ENCODE measurements around the gene ABCC2.

Gene ABCC2

DNA sequence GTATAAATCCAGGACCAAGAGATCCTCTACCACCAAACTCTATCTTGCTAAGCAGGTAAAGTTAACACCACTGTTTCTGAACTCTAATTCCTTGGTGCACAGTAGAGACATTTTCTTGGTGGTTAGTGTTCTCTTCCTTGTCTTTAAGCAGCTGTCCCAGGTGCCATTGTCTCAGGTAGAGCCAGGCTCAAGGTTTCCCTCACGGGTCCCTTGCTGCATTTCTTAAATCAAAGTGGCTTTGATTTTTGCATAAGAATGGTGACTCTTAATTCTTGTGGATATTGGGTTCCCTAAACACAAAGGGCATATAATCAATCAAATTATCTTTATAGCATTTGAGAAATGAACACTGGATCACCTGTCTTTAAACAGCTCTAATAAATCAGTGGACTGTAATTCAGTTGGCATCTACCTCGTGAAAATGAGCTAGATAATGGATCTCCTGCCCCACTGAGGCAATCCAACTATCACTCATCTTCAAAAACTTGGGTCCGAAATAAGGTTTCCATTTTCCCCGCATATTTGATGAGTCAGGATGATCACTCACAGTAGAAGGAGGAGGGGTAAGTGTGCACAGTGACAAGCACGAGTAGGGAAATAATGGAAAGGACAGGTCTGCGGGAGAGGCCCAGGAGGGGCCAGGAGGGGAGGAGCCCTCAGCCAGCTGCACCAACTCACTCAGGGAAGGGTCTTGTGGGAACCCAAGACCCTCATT is 2.4 kb downstream of the ABCC2 start:
- H3K9me3 ChIP-seq, result no peaks in the 10 kb centered on the region

DNA sequence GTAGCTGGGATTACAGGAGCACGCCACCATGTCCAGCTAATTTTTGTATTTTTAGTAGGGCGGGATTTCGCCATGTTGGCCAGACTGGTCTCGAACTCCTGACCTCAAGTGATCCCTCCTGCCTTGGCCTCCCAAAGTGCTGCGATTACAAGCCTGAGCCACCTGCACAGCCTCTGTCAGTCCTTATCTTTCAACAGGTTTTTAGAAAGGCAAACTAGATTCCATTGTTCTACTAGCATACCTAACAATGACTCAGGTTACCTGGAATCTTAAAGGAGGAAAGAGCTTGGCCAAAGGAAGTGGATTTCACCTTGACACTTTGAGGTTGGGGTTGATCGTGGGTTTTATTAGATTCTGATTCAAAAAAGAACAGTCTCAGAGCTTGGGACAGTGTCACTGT is 3.2 kb downstream of the ABCC2 start:
- Histone ChIP-seq H3K27me3 (no peaks in the 10 kb centered on the region), H3K27ac (no peak overlapping the region), H3K9me3 (no peaks in the 10 kb centered on the region), H3K4me1 (ENCODE audit: control insufficient read depth in 1 of 2, insufficient read depth in 1 of 2, low read depth in 1 of 2, low read length in 1 of 2) (peaks cover 0 to 11% of the 10 kb centered on the region in 2 experiments), H3K36me3 (no peaks in the 10 kb centered on the region), H3K4me3 (ENCODE audit: low read depth in 1 of 2, low read length in 1 of 2) (no peak overlapping the region)
- TF ChIP-seq, protein P1, sequence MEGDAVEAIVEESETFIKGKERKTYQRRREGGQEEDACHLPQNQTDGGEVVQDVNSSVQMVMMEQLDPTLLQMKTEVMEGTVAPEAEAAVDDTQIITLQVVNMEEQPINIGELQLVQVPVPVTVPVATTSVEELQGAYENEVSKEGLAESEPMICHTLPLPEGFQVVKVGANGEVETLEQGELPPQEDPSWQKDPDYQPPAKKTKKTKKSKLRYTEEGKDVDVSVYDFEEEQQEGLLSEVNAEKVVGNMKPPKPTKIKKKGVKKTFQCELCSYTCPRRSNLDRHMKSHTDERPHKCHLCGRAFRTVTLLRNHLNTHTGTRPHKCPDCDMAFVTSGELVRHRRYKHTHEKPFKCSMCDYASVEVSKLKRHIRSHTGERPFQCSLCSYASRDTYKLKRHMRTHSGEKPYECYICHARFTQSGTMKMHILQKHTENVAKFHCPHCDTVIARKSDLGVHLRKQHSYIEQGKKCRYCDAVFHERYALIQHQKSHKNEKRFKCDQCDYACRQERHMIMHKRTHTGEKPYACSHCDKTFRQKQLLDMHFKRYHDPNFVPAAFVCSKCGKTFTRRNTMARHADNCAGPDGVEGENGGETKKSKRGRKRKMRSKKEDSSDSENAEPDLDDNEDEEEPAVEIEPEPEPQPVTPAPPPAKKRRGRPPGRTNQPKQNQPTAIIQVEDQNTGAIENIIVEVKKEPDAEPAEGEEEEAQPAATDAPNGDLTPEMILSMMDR (IDR thresholded peaks at IDR 0.05), result no peak

More for the DNA sequence above, 2.4 kb downstream of the ABCC2 start:
- Histone ChIP-seq H3K4me1 (ENCODE audit: control insufficient read depth in 1 of 2, insufficient read depth in 1 of 2, low read depth in 1 of 2, low read length in 1 of 2) (peaks cover 3 to 19% of the 10 kb centered on the region in 2 experiments), H3K27me3 (no peaks in the 10 kb centered on the region), H3K36me3 (no peaks in the 10 kb centered on the region), H3K4me3 (ENCODE audit: low read depth in 1 of 2, low read length in 1 of 2) (no peak overlapping the region), H3K27ac (no peak overlapping the region)
- TF ChIP-seq, protein P1 (IDR thresholded peaks at IDR 0.05), result no peak

DNA sequence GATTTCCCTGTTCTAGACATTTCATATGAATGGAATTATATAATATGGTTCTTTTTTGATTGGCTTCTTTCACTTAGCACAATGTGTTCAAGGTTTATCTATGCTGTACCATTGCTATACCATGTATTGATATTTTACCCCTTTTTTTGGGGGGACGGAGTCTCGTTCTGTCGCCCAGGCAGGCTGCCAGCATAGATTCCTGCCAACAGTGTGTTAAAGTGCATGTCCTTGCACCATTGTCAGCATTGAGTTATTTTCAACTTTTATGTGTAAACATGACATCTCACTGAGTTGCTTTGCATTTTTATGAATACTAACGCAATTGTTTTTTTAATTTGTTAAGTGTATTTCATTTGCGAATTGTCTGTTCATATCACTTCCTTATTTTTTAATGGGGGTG is 4.9 kb downstream of the ABCC2 start:
- Histone ChIP-seq H3K27me3 (no peaks in the 10 kb centered on the region), H3K27ac (no peak overlapping the region), H3K36me3 (no peaks in the 10 kb centered on the region), H3K4me1 (ENCODE audit: control insufficient read depth in 1 of 2, insufficient read depth in 1 of 2, low read depth in 1 of 2, low read length in 1 of 2) (peaks cover 0 to 3% of the 10 kb centered on the region in 2 experiments), H3K9me3 (no peaks in the 10 kb centered on the region), H3K4me3 (ENCODE audit: low read depth in 1 of 2, low read length in 1 of 2) (no peak overlapping the region)
- TF ChIP-seq, protein P1 (IDR thresholded peaks at IDR 0.05), result no peak

DNA sequence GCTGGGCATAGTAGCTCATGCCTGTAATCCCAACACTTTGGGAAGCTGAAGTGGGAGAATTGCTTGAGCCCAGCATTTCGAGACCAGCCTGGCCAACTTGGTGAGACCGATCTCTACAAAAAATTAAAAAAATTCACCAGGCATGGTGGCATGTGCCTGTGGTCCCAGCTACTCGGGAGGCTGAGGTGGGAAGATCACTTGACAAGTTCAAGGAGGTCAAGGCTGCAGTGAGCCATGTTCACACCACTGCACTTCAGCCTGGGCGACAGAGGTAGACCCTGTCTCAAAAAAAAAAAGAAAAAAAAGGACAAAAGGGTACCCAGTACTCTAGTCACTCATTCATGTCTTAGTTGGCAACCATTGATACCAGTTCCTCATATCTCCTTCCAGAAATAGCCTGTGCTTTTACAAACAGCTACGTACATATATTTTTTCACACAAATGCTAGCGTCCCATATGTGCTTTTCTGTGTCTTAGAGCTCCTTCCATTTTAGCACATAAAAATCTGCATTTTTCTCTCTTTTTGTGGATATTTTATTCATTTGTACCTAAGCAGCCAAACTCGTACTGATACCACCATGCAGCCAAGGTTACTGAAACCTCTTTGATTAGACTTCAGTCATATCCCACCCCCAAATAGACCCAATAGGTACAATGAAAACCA is 5.5 kb downstream of the ABCC2 start:
- no peak overlapping the region for H3K27ac ChIP-seq
- TF ChIP-seq, protein P1 (IDR thresholded peaks at IDR 0.05), result no peak
- H3K36me3 ChIP-seq, result no peaks in the 10 kb centered on the region

DNA sequence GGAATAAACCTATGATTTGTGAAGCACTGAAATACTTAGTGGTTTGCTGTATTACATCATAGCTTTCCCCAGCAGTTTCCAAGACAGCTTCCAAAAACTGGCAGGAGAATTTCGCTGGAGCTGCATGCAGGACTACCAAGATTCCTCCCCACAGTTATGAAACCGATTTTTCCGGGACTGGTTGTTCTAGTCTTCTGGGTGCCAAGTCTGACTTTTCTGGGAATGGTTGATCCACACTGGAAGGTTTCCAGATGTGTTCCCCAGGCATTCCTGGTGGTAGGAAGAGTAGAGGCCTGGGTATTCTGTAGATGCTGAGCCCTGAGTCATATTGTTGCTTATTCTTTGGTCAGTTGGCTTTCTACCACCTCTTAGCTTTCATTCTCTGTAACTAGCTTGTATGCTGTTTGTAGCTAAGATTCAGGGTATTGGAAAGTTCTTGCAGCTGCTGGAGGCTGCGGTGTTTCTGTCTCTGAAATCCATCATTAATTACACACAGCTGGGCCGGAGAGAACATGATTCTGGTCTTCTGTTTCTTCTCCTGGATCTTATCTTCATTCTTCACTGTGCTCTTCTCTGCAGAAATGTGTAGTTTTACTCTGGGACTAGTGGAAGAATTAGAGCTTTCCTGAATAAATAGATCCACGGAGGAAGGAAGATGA is 6.3 kb downstream of the ABCC2 start:
- TF ChIP-seq, protein P1 (IDR thresholded peaks at IDR 0.05), result no peak
- Histone ChIP-seq H3K27me3 (no peaks in the 10 kb centered on the region), H3K4me3 (ENCODE audit: low read depth in 1 of 2, low read length in 1 of 2) (no peak overlapping the region), H3K36me3 (no peaks in the 10 kb centered on the region), H3K4me1 (ENCODE audit: control insufficient read depth in 1 of 2, insufficient read depth in 1 of 2, low read depth in 1 of 2, low read length in 1 of 2) (no peaks in the 10 kb centered on the region), H3K27ac (no peak overlapping the region), H3K9me3 (no peaks in the 10 kb centered on the region)

More for the DNA sequence above, 5.5 kb downstream of the ABCC2 start:
- no peaks in the 10 kb centered on the region for H3K4me1 ChIP-seq (ENCODE audit: control insufficient read depth in 1 of 2, insufficient read depth in 1 of 2, low read depth in 1 of 2, low read length in 1 of 2)
- H3K27me3 ChIP-seq, result no peaks in the 10 kb centered on the region
- H3K4me3 ChIP-seq (ENCODE audit: low read depth in 1 of 2, low read length in 1 of 2), result no peak overlapping the region
- no peaks in the 10 kb centered on the region for H3K9me3 ChIP-seq

Data from neutrophil (primary cell).